Hepatocyte (in vitro differentiated cells): ENCODE results near the gene ZNRF4. TPM values are rescaled to one million over a fixed set of nuclear protein-coding genes. Genes with fewer than 3 reads are reported as not detected.

Experiments used
- DNase-seq: peaks from one replicate; pipeline ENCODE4 v3.0.0-alpha.2; 2016; ENCODE audit warnings: low spot score
- H2AFZ ChIP-seq: fragments of 200-600 bp; sonication (generic); 2 replicates; pipeline ENCODE4 v1.6.0; 2016; ENCODE audit warnings: antibody characterized with exemption, mild to moderate bottlenecking
- H3K27ac ChIP-seq: fragments of 200-600 bp; sonication (generic); 2 replicates; pipeline ENCODE4 v1.5.1; 2016; ENCODE audit warnings: mild to moderate bottlenecking
- H3K27me3 ChIP-seq: fragments of 200-600 bp; sonication (generic); 2 replicates; pipeline ENCODE4 v1.6.1; 2016
- H3K36me3 ChIP-seq: fragments of 200-600 bp; sonication (generic); replicated peaks from 2 replicates; pipeline ENCODE4 v1.5.1; 2016; ENCODE audit warnings: low read depth; ENCODE audit not compliant: insufficient read depth
- H3K4me1 ChIP-seq: fragments of 200-600 bp; sonication (generic); 2 replicates; pipeline ENCODE4 v1.5.1; 2016; ENCODE audit warnings: mild to moderate bottlenecking, moderate library complexity; ENCODE audit not compliant: insufficient read depth
- H3K4me2 ChIP-seq: fragments of 200-600 bp; sonication (generic); 2 replicates; pipeline ENCODE4 v1.6.0; 2016
- H3K4me3 ChIP-seq: fragments of 200-600 bp; sonication (generic); 2 replicates; pipeline ENCODE4 v1.5.1; 2016; ENCODE audit warnings: mild to moderate bottlenecking
- H3K79me2 ChIP-seq: fragments of 200-600 bp; sonication (generic); 2 replicates; pipeline ENCODE4 v1.6.0; 2017; ENCODE audit warnings: mild to moderate bottlenecking
- H3K9me2 ChIP-seq: fragments of 200-600 bp; sonication (generic); replicated peaks from 2 replicates; pipeline ENCODE4 v1.6.0; 2017; ENCODE audit warnings: mild to moderate bottlenecking; ENCODE audit not compliant: insufficient read depth
- H3K9me3 ChIP-seq: fragments of 200-600 bp; sonication (generic); 2 replicates; pipeline ENCODE4 v1.5.1; 2016; ENCODE audit warnings: low read depth, mild to moderate bottlenecking
- H4K20me1 ChIP-seq: fragments of 200-600 bp; sonication (generic); 2 replicates; pipeline ENCODE4 v1.6.0; 2016; ENCODE audit warnings: mild to moderate bottlenecking; ENCODE audit not compliant: insufficient read depth, poor library complexity, severe bottlenecking
- EZH2 ChIP-seq: fragments of 200-600 bp; sonication (generic); IDR thresholded peaks from 2 replicates; pipeline ENCODE4 v1.6.1; 2016; ENCODE audit warnings: antibody characterized with exemption, mild to moderate bottlenecking, borderline replicate concordance
- EZH2phosphoT487 ChIP-seq: fragments of 200-600 bp; sonication (generic); IDR thresholded peaks from one replicate; pipeline ENCODE4 v1.6.1; 2018; ENCODE audit warnings: antibody characterized with exemption, mild to moderate bottlenecking, low read depth, moderate library complexity; ENCODE audit not compliant: unreplicated experiment, severe bottlenecking
- whole genome bisulfite sequencing: methylation state at CpG from one replicate; pipeline ENCODE4 v1.1.6; 2016; ENCODE audit warnings: low lambda C conversion rate; ENCODE audit errors: missing lambda C conversion rate; 5-methylcytosine and 5-hydroxymethylcytosine counted together
- polyA plus RNA-seq: library from polyadenylated mRNA; unstranded; fragments of >200 nt; fragmentation: Nextera tagmentation; extraction: Ambion mirVana; gene quantifications from 2 replicates; pipeline ENCODE4 v1.2.1, GENCODE V29; 2016
- total RNA-seq: library from RNA; depleted of rRNA; stranded (reverse); fragments of >200 nt; gene quantifications from 2 replicates; pipeline ENCODE4 v1.2.3, GENCODE V29; 2014
- TF ChIP-seq, protein P1 (sequence below): fragments of 200-600 bp; sonication (generic); IDR thresholded peaks from 2 replicates; pipeline ENCODE4 v1.5.1; 2016; ENCODE audit warnings: antibody characterized with exemption, mild to moderate bottlenecking; ENCODE audit not compliant: poor library complexity

The ZNRF4 gene
- total and polyA plus RNA-seq, 2 experiments from 2014 or later, result not detected

DNA sequence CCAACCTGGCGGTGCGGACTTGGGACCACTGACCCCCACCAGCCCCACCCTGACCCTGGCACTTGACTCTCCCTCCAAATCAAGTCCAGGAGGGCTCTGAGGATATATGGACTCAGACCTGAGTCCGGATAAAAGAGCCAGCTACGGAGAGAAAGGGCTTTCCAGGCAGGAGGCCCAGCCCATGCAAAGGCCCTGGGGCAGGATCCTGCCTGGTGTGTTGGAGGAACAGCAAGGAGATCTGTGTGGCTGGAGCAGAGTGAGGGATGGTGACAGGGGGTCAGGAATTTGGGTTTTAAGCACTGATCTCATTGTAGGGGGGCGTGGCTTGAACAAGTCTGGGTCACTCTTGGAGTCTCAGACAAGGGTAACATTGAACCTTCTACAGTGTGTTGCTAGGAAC, 474 bp upstream of the ZNRF4 start:
- H3K27ac ChIP-seq, result no peak overlapping the region
- no peaks in the 10 kb centered on the region for H3K79me2 ChIP-seq
- no peaks in the 10 kb centered on the region for H3K36me3 ChIP-seq
- DNase-seq, result no peak
- no peaks in the 10 kb centered on the region for H3K9me2 ChIP-seq
- H3K4me3 ChIP-seq, result no peak overlapping the region
- H4K20me1 ChIP-seq, result no peaks in the 10 kb centered on the region
- H3K4me1 ChIP-seq, result no peaks in the 10 kb centered on the region
- H3K4me2 ChIP-seq, result no peak overlapping the region
- no peaks in the 10 kb centered on the region for H3K9me3 ChIP-seq
- WGBS, result 89% methylated on average over 4 of the region's 5 CpGs
- TF ChIP-seq EZH2 (no peak), EZH2phosphoT487 (no peak)
- TF ChIP-seq, protein P1, sequence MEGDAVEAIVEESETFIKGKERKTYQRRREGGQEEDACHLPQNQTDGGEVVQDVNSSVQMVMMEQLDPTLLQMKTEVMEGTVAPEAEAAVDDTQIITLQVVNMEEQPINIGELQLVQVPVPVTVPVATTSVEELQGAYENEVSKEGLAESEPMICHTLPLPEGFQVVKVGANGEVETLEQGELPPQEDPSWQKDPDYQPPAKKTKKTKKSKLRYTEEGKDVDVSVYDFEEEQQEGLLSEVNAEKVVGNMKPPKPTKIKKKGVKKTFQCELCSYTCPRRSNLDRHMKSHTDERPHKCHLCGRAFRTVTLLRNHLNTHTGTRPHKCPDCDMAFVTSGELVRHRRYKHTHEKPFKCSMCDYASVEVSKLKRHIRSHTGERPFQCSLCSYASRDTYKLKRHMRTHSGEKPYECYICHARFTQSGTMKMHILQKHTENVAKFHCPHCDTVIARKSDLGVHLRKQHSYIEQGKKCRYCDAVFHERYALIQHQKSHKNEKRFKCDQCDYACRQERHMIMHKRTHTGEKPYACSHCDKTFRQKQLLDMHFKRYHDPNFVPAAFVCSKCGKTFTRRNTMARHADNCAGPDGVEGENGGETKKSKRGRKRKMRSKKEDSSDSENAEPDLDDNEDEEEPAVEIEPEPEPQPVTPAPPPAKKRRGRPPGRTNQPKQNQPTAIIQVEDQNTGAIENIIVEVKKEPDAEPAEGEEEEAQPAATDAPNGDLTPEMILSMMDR, result no peak
- H2AFZ ChIP-seq, result no peak overlapping the region
- H3K27me3 ChIP-seq, result no peaks in the 10 kb centered on the region

GRCh38 chr19:5456130-5456840, 1.1 kb downstream of the ZNRF4 start:
- Histone ChIP-seq H3K79me2 (no peaks in the 10 kb centered on the region), H3K9me2 (no peaks in the 10 kb centered on the region), H3K9me3 (no peaks in the 10 kb centered on the region), H4K20me1 (no peaks in the 10 kb centered on the region), H2AFZ (no peak overlapping the region), H3K4me3 (no peak overlapping the region), H3K36me3 (no peaks in the 10 kb centered on the region), H3K4me2 (no peak overlapping the region), H3K4me1 (no peaks in the 10 kb centered on the region), H3K27me3 (no peaks in the 10 kb centered on the region), H3K27ac (no peak overlapping the region)
- TF ChIP-seq, protein P1, result no peak
- TF ChIP-seq EZH2, result no peak
- no peak for TF ChIP-seq EZH2phosphoT487
- WGBS, result 95% methylated on average over 35 of the region's 35 CpGs
- DNase-seq, result no peak

DNA sequence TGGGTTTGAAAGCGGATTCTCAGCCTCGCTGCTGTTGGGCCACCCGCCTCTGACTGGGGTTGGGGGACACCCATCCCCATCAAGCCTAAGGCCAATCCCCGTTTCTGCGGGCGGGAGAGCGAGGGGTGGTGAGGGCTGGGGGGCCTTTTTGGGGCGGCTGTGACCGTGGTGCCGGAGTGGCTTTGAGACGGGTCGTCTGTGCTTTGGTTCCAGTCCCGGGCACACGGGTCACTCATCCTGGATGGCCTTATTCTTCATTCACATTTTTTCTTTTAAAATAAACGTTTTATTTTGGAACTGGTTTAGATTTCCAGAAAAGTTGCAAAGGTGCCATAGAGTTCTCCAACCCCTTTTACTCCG, 1.6 kb downstream of the ZNRF4 start:
- no peak overlapping the region for H3K4me2 ChIP-seq
- no peaks in the 10 kb centered on the region for H3K4me1 ChIP-seq
- no peak overlapping the region for H2AFZ ChIP-seq
- TF ChIP-seq, protein P1, result no peak
- TF ChIP-seq EZH2 (no peak), EZH2phosphoT487 (no peak)
- H3K27ac ChIP-seq, result no peak overlapping the region
- H3K36me3 ChIP-seq, result no peaks in the 10 kb centered on the region
- H3K9me3 ChIP-seq, result no peaks in the 10 kb centered on the region
- no peaks in the 10 kb centered on the region for H3K27me3 ChIP-seq
- H3K4me3 ChIP-seq, result no peak overlapping the region
- H3K9me2 ChIP-seq, result no peaks in the 10 kb centered on the region
- H3K79me2 ChIP-seq, result no peaks in the 10 kb centered on the region
- H4K20me1 ChIP-seq, result no peaks in the 10 kb centered on the region
- 91% methylated on average over 16 of the region's 16 CpGs for WGBS
- no peak for DNase-seq
